ENCODE data around the gene THRA. TPM values are rescaled to one million over a fixed set of nuclear protein-coding genes. Genes with fewer than 3 reads are reported as not detected.

The THRA gene
- total and polyA plus RNA-seq, 2 of the 8 experiments (the other 6 are each of a cell fraction or from before 2014, with no cell fraction given): 6.4 to 10.2 TPM

DNA sequence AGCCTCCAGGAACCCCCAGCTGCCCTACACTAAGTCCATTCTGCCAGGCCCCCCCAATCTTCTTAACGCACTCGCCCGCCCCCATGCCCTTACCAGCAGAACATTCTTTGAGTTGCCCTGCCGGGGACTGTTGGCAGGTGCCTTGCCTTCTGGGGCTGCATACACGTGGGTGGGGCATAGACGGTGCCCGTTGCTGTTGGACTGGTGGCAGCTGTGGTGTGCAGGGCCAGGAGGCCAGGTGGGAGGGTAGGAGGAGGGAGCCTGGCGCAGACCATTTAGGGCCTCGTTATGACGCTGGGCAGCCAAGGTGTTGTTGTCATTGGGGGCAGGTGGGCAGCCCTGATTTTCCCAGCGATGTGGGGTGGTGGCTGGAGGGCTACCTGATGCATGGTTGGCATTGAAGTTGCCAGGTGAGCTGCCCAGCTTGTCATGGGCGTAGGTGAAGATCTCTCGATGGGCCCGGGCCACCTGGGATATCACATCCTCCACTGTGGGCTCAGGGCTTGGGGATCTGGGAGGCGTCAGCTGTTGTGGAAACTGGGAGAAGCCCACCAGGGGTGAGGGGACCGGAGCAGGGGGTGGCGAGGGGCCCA lies 32.7 kb downstream of the THRA start (continued):
- no peak for TF ChIP-seq RNF2 (IDR thresholded peaks at IDR 0.05; ENCODE audit: borderline replicate concordance, low read depth, low read length, missing control alignments, poor library complexity, severe bottlenecking)
- TF ChIP-seq RXRA (IDR thresholded peaks at IDR 0.05; ENCODE audit: insufficient read depth, low read depth, low read length): no peak
- TF ChIP-seq CTBP2 (IDR thresholded peaks at IDR 0.05; ENCODE audit: borderline replicate concordance, insufficient read depth, insufficient read length, low read length): no peak
- no peak for TF ChIP-seq KDM4A (IDR thresholded peaks at IDR 0.05; ENCODE audit: low read depth, low read length, severe bottlenecking)
- no peak for TF ChIP-seq EZH2 (IDR thresholded peaks at IDR 0.05; ENCODE audit: low read depth, low read length, severe bottlenecking)
- no peak for TF ChIP-seq SIRT6 (IDR thresholded peaks at IDR 0.05; ENCODE audit: low read length)

Data from H1 (cell line).